Amygdala (tissue), 56 donors: Measurements from ENCODE around the gene SCARB2.

Experiments used
- DNase-seq, 56 donors: peaks; one replicate each; lab custom pipeline; 2025; lab: John Stamatoyannopoulos, UW

The SCARB2 gene

DNA sequence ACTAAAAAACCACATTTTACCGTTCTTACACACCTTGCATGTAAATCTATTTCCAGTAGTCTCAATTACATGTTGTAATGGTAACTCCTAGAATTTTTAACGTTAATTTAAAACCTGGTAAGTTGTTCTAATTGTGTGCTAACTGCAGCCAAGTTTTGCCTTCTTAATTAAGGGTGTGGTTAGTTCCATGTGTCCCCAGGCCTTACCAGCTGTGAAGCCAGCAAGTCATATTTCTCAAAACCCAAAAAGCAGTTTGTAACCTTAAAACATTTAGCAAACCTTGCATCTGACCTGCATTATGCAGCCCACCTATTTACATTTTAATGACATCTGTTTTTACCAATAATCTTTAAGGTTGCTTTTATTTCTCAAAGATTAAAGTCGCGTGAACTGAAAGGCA, 19.5 kb upstream of the SCARB2 start:
- no peak for DNase-seq

GRCh38 chr4:76232681-76233080, 19.1 kb upstream of the SCARB2 start:
- DNase-seq = no peak

DNA sequence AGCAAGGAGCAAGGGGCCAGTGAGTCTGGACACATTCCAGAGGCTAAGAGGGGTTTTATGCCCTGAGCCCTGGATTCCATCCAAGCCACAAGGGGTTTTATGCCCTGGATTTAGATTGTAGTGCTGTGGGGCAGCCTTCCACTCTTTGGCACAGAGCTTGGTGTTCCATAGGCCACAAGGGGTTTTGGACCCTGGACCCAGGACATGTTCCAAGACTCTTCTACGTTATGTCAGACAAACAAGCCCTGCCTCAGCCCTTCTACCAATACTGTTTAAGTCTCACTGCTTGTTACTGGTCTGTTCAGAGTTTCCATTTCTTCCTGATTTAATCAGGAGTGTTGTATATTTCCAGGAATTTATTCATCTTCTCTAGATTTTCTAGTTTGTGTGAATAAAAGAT, 12.8 kb upstream of the SCARB2 start:
- no peak for DNase-seq

- DNase-seq = no peak
Observed at GRCh38 chr4:76224171-76224570, 10.5 kb upstream of the SCARB2 start.

DNA sequence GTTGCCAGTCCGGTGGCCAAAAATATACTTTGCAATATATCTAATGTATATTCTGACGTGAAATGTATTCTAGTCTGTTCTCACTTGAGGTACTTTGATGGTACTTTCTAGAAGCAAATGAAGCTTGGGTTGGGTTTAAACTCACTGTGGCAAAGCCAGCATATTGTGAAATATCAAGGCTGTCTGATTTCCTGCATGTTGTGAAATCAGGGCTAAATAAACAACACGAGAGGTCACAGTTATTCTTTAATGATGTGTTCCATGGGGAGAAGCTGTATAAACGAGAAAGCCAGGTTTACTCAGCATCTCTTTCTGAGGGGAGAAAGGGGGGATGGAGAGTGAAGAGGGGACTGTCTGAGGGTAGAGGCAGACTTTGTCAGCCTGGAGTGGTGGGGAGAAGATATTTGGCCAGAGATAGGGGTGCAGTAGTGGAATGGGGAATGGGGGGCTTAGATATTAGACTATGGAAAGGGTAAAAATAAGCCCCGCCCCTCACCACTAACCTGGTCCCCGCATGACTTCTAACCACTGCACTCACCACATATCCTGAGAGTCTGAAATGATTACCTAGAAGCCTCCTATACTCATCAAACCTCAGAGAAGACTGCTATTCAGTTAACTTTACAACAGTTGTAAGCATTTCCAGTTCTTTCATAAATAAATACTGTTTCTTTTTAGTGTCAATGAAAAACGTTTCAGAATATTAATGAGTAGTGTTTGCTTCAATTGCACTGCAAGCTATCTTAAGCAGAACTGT, 5.9 kb upstream of the SCARB2 start:
- DNase-seq = no peak

- no peak for DNase-seq
Observed at GRCh38 chr4:76216975-76217814, 3.6 kb upstream of the SCARB2 start.

DNA sequence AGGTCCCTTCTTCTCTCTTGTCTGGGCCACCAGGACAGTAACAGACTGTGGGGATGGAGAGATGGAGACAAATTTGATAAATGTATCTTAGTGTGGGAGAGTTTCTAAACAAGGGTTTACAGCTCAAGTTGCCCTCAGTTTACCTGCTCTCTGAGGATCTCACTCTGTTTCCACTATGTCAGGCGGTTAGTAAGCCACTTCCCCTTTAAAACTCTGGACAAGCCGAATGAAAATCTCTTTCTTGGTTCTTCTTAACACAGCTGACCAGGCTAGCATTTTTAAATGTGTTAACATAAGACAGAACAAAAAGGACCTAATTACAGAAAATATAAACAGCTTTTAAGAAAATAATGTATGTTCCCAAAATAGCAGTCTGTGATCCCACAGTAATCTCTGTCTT, 2.9 kb upstream of the SCARB2 start:
- DNase-seq = no peak

DNA sequence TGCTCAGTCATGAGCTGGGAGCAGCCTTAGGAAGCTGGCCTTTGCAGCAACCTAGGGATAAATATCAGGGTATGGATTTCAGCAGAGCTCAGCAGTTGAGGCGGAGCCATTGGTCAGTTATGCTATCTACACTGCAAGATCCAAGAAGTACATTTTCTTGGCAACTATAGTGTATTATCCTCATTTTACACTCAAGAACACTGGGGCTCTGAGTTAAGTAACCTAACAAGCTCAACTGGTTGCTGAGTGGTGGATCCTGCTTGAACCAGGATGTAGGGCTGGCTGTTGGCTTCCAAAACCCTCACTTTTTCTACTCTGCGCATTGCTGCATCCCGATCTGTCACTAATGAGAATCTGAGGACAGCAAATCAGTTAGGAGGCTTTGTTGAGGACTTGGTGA, 1.5 kb upstream of the SCARB2 start:
- DNase-seq = no peak

DNA sequence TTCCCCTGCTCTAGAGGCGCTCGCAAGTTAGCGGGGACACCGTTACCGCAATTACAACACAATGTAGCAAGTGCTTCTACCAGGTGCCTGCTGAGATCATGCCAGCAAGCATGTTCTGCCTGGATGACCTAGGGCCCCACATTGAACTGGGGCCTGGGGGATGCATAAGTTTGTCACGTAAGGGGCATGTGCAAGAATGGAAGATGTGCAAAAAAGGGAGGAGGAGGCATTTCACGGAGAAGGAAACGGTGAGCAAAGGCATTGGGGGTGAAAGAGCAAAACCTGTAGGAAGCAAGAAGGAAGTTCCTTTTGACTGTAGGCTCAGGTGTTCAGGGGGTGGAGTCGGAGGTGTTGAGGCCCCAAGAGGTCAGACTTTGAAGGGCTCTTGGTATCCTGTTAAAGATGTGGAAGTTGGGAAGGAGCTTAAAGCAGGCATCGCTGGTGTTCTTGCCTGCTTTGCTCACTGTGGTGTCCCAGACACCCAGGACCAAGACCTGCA, 602 bp upstream of the SCARB2 start:
- DNase-seq = peak in 1 of 56 donors; percentile 60

GRCh38 chr4:76212851-76213414, 691 bp downstream of the SCARB2 start:
- peak in 23 of 56 donors; percentile 7 to 75 (median 34) for DNase-seq

DNA sequence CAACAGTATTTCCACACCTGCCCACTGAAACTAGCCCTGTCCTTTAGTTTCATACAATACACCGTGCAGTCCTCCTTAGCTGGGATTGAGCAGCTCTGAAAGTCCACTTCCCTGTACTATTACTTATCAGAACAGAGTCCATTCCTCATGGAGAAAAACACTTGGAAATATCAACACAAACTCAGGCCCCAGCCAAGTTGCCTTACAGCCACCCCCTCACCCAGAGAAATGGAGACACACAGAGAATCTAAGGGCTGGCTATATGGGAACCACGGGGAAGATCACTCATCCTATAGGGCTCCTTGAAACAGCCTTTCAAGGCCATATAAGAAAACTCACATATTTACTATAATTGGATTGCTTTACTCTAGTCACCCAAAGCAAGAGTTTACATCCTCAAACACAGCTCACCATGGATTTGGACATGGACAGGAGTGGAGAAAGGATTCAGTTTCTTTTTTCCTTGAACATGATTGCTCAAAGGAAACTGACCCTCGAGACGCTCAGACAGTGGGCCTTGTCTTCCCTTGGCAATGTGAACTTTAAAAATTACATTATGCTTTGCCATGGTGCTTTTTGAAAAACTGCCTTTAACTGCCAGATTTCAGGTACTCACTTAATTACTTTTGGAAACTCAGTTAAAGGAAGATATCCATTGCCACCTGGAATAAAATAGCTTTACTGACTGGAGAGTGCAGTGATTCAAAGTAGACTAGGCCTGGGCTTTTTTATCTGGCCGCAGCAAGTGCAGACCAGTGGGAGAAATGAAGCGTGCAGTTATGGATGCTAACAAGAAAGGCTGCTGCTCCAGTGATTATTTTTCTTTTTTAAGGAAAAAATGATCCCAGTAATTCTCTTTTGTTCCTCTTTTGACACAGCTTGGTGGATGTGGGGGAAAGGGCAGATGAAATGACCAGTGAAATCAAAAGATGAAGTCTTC, 1.6 kb downstream of the SCARB2 start:
- peak in 1 of 56 donors; percentile 22 for DNase-seq

GRCh38 chr4:76210452-76210851, 3.2 kb downstream of the SCARB2 start:
- no peak for DNase-seq

DNA sequence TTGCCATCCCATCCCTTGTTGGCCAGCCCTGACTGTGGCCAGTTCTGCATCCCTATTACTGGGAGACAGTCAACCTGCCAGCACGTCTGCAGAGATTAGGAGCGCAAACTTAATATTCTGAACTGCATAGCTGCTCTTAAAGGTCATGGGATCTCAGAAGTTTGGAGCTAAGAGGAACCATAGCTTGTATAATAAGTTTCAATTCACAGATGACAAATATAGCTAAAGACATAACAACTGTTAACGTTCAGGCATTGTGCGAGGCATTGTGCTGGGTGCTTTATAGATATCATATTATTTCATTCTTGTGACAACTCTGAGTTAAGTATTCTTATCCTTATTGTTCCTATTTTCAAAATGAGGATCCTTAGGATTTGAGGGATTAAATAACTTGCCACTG, 3.7 kb downstream of the SCARB2 start:
- DNase-seq = no peak

GRCh38 chr4:76208005-76208765, 5.4 kb downstream of the SCARB2 start:
- peak in 54 of 56 donors; percentile 5 to 87 (median 50) for DNase-seq

- DNase-seq = no peak
Observed at GRCh38 chr4:76207549-76207948, 6.1 kb downstream of the SCARB2 start.

DNA sequence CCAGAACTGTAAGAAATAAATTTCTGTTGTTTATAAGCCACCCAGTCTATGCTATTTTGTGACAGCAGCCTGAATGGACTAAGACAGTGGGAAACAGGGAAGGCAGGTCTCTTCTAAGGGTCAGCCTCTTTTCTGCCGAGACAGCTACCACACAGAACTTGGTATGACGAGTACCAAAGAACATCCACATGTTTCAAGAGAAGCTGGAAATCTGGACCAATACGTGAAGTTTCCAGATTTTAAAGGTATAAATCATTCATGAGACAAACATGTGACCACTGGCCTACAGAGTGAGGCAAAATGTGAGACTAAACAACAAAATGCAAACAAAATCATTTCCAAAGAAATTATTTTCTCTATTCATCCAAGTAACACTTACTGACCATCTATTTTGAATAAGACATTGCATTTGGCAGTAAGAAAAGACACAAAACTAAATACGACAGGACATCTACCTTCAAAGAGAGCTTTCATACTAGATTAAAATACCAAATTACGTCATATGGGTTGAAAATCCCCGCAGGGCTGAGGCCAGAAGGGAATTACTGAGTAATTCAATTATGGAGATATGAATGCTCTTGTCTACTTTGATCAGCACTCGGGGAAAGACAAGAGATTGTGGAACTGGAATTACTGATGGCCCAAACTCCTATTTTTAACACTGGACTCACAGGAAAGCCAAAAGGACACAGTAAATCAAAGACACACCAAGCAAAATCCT, 7.2 kb downstream of the SCARB2 start:
- DNase-seq = no peak

GRCh38 chr4:76205476-76205875, 8.1 kb downstream of the SCARB2 start:
- no peak for DNase-seq

DNA sequence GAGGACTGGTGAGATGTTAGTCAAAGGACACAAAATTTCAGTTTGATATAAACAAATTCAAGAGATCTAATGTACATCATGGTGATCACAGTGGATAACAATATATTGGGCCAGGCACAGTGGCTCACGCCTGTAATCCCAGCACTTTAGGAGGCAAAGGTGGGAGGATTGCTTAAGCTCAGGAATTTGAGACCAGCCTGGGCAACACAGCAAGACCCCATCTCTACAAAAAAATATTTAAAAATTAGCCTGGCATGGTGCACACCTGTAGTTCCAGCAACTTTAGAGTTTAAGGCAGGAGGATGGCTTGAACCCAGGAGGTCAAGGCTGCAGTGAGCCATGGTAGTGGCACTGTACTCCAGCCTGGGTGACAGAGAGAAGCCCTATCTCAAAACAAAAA, 8.7 kb downstream of the SCARB2 start:
- no peak for DNase-seq

GRCh38 chr4:76203541-76203940, 10.1 kb downstream of the SCARB2 start:
- DNase-seq = no peak
